GM18505 (cell line): Measurements from ENCODE around the gene FOXP1.

Experiments used
- ATAC-seq: cut with Tn5 transposase; IDR thresholded peaks from one replicate; pipeline ENCODE4 v1.9.1; 2021; ENCODE audit not compliant: unreplicated experiment
- POLR2A ChIP-seq: IDR thresholded peaks from 4 replicates; pipeline ENCODE4 v1.6.1; 2011; ENCODE audit warnings: borderline replicate concordance; ENCODE audit not compliant: insufficient read depth, insufficient read length; ENCODE audit errors: extremely low read depth

FOXP1 gene

DNA sequence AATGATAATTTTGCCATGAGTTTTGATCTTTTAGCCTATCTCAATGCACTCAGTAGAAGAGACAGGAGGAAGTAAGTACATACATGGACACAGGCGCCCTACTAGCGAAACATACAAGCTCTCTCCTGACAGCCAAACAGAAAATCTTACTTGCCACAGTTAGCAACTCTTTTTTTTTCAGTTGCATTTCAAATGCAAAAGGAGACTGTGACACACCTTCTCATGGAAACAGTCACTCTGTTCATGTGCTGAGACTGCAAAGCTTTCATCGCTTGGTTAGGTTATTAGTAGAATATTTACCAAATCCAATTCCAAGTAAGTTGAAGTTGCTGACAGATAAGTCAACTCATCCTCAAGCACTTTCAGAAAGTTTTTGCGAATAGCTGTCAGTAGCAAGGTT is 223.3 kb downstream of the FOXP1 start:
- no peak for TF ChIP-seq POLR2A
- ATAC-seq = peak; percentile 29

DNA sequence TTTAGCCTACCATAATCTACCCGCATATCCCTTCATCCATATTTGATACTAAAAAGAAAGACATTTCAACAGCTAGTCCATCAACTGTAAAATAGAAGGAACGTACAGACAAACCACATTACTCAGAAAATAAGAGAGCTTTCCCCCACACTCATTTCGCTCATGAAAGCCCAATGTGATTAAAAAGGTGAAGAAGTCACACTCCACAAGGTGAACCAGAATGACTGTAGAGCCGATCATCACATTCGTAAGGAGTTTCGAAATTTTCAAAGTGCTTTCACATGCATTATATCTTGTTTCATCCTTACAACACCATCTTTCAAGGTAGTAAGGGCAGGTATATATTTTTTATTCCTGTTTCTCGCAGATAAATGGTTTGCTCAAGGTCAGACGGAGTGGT is 225.3 kb downstream of the FOXP1 start:
- ATAC-seq = no peak
- no peak for TF ChIP-seq POLR2A

DNA sequence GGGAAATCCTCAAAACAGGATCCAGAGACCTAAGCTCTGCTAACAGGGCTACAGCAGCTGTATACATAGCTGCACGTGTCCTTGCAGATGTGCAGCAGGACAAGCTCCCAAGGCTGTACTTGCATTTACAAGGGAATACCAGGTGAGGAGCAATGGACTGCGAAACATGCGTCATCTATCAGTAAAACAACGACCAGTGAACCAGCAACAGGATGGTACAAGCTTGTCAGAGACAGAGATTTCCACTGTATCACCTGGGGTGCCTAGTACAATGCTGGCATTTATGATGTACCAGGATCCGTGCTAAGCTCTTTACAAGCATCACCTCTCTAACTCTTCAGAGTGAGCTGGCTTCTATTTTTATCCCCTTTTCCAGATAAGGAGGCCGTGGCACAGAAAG is 227.3 kb downstream of the FOXP1 start:
- no peak for TF ChIP-seq POLR2A
- ATAC-seq = no peak

DNA sequence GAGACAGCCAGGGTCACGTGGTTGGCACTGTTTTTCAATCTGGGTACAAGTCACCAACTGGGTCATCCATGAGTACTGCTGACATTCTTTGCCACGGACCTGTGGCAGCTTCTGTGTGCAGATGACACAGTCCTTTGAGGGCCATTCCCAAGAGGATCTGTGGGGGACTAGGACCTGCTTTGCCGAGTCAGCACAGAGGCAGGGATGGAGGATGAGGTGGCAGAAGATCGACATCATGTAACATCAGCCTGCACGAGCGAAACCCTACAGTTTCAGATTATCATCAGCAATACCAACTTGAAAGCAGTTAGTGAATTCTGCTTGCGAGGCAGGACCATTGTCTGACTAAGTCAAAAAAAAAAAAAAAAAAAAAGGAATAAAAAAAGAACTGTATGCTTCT is 227.7 kb downstream of the FOXP1 start:
- no peak for TF ChIP-seq POLR2A
- no peak for ATAC-seq

DNA sequence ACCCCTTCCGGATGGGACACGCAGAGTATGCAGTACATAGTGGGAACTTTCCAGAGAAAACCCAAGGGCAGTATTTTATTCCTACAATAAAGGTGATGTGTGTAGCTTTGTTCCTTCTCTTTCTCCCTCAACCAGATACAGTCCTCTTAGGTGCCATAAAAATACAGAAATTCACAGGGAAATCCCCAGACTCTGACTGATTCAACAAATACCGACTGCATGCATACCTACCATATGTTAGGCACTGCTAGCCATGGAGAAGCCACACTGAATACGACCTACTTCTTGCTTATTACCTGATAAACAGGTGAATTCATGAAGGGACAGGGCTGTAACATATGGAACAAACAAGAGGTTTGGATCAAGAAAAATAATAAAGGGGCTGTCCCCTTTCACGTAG is 228.5 kb downstream of the FOXP1 start:
- no peak for ATAC-seq

DNA sequence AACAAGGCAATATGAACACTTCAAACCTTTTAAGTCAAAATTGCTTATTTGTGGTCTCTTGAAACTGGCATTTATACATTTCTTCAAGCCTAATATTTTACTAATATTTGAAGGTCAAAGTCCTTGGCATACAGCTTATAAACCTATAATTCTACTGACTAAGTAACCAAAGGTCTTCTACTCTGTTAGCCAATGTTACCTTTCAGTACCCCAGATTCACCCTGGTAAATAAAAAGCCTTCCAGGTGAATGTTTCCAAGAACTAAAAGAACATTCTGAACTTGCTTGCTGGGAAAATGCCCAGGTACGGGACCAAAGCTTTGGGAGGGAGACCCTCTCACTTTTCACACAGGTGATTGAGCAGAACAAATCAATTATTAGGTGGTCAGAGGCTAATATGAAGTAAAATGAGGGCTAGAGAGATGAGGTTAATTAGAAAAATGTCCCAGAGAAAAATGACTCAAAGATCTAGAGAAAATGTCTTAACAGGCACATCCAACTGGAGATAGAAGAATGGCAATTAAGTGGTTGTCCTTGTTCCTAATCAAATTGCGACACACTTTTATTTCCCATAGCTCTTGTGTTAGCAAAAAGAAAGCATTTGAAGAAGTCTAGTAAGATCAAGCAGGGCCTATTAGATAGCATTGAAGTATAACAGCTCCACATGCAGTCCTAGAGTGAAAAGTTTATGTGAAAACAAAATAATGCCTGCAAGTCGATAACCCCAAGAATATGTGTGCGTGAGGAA is 232.0 kb downstream of the FOXP1 start:
- ATAC-seq = no peak
- no peak for TF ChIP-seq POLR2A

More for the DNA sequence above, 228.5 kb downstream of the FOXP1 start:
- TF ChIP-seq POLR2A = no peak

DNA sequence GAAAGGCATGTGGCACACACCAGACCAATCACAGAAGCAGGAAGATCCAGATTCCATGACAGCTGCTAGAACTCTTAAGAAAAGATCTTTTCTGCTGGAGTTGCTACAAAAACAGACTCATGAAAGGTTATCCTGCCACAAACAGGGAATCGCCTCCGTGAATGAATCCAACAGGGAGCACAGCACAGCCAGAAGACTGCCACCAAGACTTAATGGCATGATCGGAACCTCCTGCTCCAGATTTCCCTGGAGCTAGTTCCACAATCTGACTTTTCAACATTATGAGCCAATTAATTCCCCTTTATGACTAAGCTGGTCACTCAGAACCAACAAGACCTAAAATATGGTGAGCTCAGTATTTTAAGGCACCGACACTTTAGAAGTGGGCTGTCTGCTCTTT is 232.5 kb downstream of the FOXP1 start:
- ATAC-seq = no peak
- no peak for TF ChIP-seq POLR2A

DNA sequence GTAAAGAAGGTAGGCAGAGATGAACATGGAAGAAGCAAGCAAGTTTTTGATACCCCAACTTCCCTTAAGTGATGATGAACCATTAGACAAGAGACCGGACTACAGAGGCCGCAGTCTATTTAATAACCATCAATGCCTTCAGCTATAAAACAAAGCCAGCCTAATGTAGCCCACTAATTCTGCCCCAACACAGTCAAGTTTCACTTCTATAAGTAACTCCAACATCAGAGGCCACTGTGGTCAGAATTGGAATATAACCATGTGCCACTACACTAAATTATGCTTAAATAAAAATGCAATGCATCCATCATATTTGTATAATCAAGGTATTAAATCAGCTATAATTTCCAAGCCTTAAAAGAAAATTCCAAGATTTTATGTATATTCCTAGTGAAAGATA is 234.7 kb downstream of the FOXP1 start:
- no peak for ATAC-seq
- no peak for TF ChIP-seq POLR2A

DNA sequence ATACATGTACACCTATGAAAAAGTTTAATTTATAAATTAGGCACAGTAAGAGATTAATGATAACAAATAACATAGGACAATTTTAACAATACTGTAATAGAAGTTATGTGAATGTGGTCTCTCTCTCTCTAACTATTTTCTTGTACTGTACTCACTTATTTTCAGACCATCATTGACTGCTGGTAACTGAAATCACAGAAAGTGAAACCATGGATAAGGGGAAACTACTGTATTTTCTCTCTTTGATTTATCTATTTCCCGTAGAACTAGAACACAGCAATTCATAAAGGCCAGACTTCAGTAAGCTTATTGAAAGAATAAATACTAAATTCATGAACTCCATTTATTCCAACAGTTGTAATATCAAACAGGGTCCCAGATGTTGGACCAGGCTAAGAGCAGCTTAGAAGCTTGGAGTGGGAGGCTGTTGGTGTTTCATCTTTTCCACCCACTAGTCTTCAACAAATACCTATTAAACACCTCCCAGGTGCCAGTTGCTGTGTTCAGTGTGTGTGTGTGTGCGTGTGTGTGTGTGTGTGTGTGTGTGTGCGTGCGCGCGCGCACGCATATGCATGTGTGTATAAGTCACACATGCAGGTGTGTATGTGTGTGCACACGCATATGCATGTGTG is 235.4 kb downstream of the FOXP1 start:
- no peak for TF ChIP-seq POLR2A
- ATAC-seq = no peak

DNA sequence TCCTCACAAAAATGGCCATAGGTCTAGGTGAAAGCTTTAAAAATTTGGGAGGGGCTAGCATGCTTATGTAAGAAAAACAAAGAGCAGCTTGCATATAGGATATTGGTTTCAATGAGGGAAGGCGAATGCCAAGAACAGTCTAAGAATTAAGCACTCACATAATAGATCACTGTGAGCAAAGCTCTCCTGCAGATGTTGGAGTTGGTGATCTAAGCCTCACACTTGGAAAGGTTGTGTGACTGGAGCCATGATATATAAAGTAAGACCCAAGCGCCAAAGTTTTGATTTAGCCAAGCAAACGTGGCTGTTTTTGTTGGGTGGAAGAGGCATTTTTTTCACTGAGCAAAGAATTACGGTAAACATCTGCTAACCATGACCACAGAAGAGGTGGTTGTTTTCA is 237.5 kb downstream of the FOXP1 start:
- TF ChIP-seq POLR2A = no peak
- no peak for ATAC-seq

DNA sequence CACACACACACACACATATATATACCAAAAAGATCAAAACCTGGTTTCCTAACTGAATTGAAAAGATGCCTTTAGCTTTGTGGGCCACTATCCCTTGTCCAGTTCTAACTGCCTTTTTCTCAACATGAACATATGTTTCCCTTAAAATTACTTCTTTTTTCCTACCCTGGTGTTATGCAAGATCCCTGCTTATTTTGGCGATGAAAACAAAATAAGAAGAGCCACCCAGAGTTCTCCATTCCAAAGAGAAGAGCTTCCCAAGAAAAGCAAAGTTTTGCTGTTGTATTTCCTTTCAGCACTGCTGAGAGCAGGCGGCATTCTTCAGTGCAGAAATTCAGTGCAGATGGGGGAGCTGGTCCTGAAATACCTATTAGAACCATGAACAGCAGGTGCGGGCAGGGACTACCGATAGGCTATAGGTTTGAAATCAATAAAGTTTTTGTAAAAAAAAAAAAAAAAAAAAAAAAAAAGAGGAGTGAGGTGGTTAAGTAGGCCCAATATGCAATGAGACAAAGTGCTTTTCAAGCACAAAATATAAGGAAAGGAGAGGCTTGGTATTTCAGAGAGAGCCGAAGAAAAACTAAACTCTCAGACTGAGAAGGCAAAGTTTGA is 238.0 kb downstream of the FOXP1 start:
- ATAC-seq = no peak

DNA sequence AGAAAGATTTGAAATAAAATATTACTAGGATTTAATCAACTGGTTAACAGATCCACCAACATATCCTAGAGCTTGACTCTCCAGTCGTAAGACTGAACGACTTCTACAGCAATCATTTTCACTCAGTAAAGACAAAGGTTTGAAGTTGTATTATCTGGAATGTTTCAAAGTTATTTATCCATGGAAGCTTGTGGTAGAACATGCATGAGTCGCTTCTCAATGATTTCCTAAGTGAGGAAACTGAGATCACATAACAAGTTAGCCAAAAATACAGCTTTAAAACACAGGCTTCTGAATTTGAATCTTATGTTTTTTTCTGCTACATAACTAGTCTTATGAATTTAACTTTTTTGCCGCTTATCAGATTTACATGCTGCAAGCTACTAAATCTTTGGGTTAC is 241.8 kb downstream of the FOXP1 start:
- no peak for ATAC-seq
- no peak for TF ChIP-seq POLR2A

More for the DNA sequence above, 238.0 kb downstream of the FOXP1 start:
- no peak for TF ChIP-seq POLR2A

DNA sequence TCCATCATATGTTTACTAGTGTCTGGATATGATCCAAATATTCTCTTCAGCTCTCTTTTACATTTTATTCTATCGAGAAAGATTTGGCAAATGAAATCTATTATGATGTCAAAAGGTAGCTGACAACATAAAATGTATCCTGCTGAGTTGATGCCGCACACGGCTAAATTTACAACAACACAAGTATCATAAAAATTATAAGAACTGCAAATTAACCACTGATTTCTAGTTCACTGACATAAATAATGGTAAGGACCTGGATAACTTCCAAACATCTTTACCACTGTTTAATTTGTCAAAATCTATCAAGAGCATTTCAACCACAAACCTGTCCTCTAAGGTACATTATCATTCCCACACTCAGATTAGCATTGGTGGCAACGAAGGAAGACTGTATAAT is 244.5 kb downstream of the FOXP1 start:
- no peak for ATAC-seq
- no peak for TF ChIP-seq POLR2A

DNA sequence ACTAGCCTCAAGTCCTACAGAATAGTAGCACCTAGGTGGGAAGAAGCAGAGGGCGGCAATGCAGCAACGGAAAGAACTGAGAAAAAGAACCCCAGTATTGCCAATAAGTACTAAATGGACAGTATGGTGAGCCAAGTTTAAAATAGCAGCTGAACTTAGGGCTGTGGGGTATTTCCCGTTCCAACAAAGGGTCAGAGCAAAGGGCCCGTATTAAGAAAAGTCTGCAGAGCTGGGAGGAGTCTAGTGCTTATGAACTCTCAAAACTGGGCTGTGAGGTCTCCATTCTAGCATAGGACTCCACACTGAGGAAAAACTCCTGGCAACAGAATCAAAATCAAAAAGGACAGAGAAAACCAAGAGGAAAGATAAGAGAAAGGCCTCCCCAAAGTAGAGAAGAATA is 250.7 kb downstream of the FOXP1 start:
- ATAC-seq = no peak
- TF ChIP-seq POLR2A = no peak

DNA sequence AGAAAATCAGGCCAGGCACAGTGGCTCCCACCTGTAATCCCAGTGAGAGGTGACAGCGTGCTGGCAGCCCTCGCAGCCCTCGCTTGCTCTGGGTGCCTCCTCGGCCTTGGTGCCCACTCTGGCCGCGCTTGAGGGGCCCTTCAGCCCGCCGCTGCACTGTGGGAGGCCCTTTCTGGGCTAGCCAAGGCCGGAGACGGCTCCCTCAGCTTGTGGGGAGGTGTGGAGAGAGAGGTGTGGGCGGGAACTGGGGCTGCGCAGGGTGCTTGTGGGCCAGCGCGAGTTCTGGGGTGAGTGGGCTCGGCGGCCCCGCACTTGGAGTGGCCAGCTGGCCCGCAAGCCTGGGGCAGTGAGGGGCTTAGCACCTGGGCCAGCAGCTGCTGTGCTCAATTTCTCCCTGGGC is 252.6 kb downstream of the FOXP1 start:
- no peak for TF ChIP-seq POLR2A
- no peak for ATAC-seq

DNA sequence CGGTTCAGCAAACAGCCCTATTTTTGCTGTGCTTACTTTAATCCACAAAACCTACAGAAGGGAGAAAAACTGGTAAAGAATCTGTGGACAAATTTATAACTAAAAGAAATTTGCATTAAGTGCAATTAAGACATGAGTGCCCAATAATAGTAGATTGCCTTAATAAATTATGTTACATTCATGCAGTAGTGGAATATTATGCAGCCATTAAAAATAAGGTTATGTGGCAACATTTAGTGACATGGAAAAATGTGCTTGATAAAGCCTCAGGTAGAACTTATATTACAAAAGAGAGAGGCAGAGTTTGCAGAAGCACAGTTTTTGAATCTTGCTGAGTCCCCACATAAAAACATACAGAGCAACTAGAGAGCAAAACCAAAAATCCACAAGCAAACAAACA is 253.0 kb downstream of the FOXP1 start:
- ATAC-seq = no peak
- no peak for TF ChIP-seq POLR2A
